HepG2 (cell line): Measurements from ENCODE around the gene RNF113A. TPM values are rescaled to one million over a fixed set of nuclear protein-coding genes. Genes with fewer than 3 reads are reported as not detected.

Source experiments
- ATF1 ChIP-seq: IDR thresholded peaks from 2 replicates; pipeline ENCODE4 v1.6.1; 2016; ENCODE audit warnings: mild to moderate bottlenecking, control low read depth
- CREB1 ChIP-seq, 2 experiments: fragments of 450-650 bp in 1 of 2; IDR thresholded peaks; 2 replicates each; pipeline ENCODE4 v1.6.1; 2016 to 2017; ENCODE audit warnings: control low read depth in 1 of 2, mild to moderate bottlenecking in 1 of 2, missing compliant biosample characterization in 1 of 2, missing genetic modification characterization in 1 of 2
- CREM ChIP-seq, 2 experiments: sonication (generic) in 1 of 2; formaldehyde crosslinking in 1 of 2; IDR thresholded peaks; 2 replicates each; pipeline versions ENCODE4 v1.4.0 to v1.6.1; 2016 to 2020; ENCODE audit warnings: antibody characterized with exemption in 1 of 2, mild to moderate bottlenecking in 1 of 2, missing genetic modification reagents in 1 of 2
- FOXA3 ChIP-seq: IDR thresholded peaks from 2 replicates; pipeline ENCODE4 v1.6.1; 2016; ENCODE audit warnings: missing genetic modification reagents, missing compliant biosample characterization
- FOXJ3 ChIP-seq: sonication (generic); formaldehyde crosslinking; IDR thresholded peaks from 2 replicates; pipeline ENCODE4 v1.4.0; 2020; ENCODE audit warnings: missing genetic modification reagents, mild to moderate bottlenecking, borderline replicate concordance
- GFI1 ChIP-seq: sonication (generic); formaldehyde crosslinking; IDR thresholded peaks from 2 replicates; pipeline ENCODE4 v1.5.0; 2020; ENCODE audit warnings: missing genetic modification reagents, mild to moderate bottlenecking, borderline replicate concordance
- HNF4A ChIP-seq: sonication (generic); formaldehyde crosslinking; IDR thresholded peaks from 2 replicates; pipeline ENCODE4 v1.4.0; 2020; ENCODE audit warnings: missing genetic modification reagents
- KLF16 ChIP-seq, 2 experiments: sonication (generic) in 1 of 2; formaldehyde crosslinking in 1 of 2; IDR thresholded peaks; 2 replicates each; pipeline versions ENCODE4 v1.6.1 to v1.8.0; 2016 to 2023; ENCODE audit warnings: missing genetic modification reagents in 2 of 2, missing compliant biosample characterization in 1 of 2
- MBD4 ChIP-seq: IDR thresholded peaks from 2 replicates; pipeline ENCODE4 v1.6.1; 2012; ENCODE audit warnings: low read length, inconsistent platforms, borderline replicate concordance
- MXI1 ChIP-seq: IDR thresholded peaks from 3 replicates; pipeline ENCODE4 v1.6.1; 2012; ENCODE audit warnings: low read depth, low read length, inconsistent platforms, borderline replicate concordance
- NFYC ChIP-seq: IDR thresholded peaks from 2 replicates; pipeline ENCODE4 v1.6.1; 2016; ENCODE audit warnings: missing genetic modification reagents, missing compliant biosample characterization
- NR2C2 ChIP-seq: sonication (generic); formaldehyde crosslinking; IDR thresholded peaks from 2 replicates; pipeline ENCODE4 v1.4.0; 2020; ENCODE audit warnings: missing genetic modification reagents, mild to moderate bottlenecking, moderate library complexity, borderline replicate concordance
- ONECUT2 ChIP-seq: sonication (generic); formaldehyde crosslinking; IDR thresholded peaks from 2 replicates; pipeline ENCODE4 v1.4.0; 2020; ENCODE audit warnings: missing genetic modification reagents
- PHF8 ChIP-seq: sonication (generic); formaldehyde crosslinking; IDR thresholded peaks from 2 replicates; pipeline ENCODE4 v1.5.0; 2020; ENCODE audit warnings: missing genetic modification reagents
- RBFOX2 ChIP-seq: fragments of 200-400 bp; formaldehyde crosslinking; IDR thresholded peaks from 2 replicates; pipeline ENCODE4 v1.6.1; 2017; ENCODE audit warnings: low read depth, mild to moderate bottlenecking, low read length
- RFXAP ChIP-seq: sonication (generic); formaldehyde crosslinking; IDR thresholded peaks from 2 replicates; pipeline ENCODE4 v1.4.0; 2020; ENCODE audit warnings: missing genetic modification reagents, borderline replicate concordance
- TAF1 ChIP-seq: sonication (generic); formaldehyde crosslinking; IDR thresholded peaks from 2 replicates; pipeline ENCODE4 v1.4.0; 2020; ENCODE audit warnings: missing genetic modification reagents
- TEAD3 ChIP-seq: optimal IDR thresholded peaks from 2 replicates; pipeline ENCODE3; 2016; ENCODE audit warnings: borderline replicate concordance
- ZNF430 ChIP-seq: sonication (generic); formaldehyde crosslinking; IDR thresholded peaks from 2 replicates; pipeline ENCODE4 v1.9.0; 2021; ENCODE audit warnings: mild to moderate bottlenecking, missing genetic modification reagents
- polyA plus RNA-seq, 8 experiments: library from polyadenylated mRNA; depleted of rRNA in 3 of 8; stranded (reverse) in 7 of 8; unstranded in 1 of 8; fragments of >200 nt; fragmentation: Illumina TruSeq in 4 of 8; extraction: Trizol in 4 of 8; gene quantifications; 2 replicates each; pipeline versions ENCODE4 v1.2.1 to v1.2.3, GENCODE V29; 2011 to 2016; ENCODE audit warnings: low read depth in 4 of 8, missing spikeins in 1 of 8, mixed read lengths in 1 of 8; ENCODE audit not compliant: insufficient read depth in 1 of 8
- total RNA-seq, 5 experiments: library from RNA; depleted of rRNA; stranded (reverse); fragments of >200 nt; fragmentation: Illumina TruSeq; extraction: Trizol; gene quantifications; 2 replicates each; pipeline ENCODE4 v1.2.3, GENCODE V29; 2016; ENCODE audit warnings: low read depth in 1 of 5
- TF ChIP-seq, protein P1 (sequence below): sonication (generic); formaldehyde crosslinking; IDR thresholded peaks from 2 replicates; pipeline ENCODE4 v1.8.0; 2022; ENCODE audit warnings: mild to moderate bottlenecking, missing genetic modification reagents, borderline replicate concordance
- TF ChIP-seq, protein P2 (sequence below): sonication (generic); formaldehyde crosslinking; conservative IDR thresholded peaks from 2 replicates; pipeline ENCODE4 v1.4.0; 2020; ENCODE audit warnings: mild to moderate bottlenecking, missing genetic modification reagents, moderate library complexity
- TF ChIP-seq, protein P3 (sequence below): IDR thresholded peaks from 2 replicates; pipeline ENCODE4 v1.6.1; 2018; ENCODE audit warnings: missing genetic modification reagents

Gene RNF113A
- total and polyA plus RNA-seq, 2 of the 13 experiments (the other 11 are each of a cell fraction or from before 2014, with no cell fraction given) = 14.0 to 15.4 TPM

DNA sequence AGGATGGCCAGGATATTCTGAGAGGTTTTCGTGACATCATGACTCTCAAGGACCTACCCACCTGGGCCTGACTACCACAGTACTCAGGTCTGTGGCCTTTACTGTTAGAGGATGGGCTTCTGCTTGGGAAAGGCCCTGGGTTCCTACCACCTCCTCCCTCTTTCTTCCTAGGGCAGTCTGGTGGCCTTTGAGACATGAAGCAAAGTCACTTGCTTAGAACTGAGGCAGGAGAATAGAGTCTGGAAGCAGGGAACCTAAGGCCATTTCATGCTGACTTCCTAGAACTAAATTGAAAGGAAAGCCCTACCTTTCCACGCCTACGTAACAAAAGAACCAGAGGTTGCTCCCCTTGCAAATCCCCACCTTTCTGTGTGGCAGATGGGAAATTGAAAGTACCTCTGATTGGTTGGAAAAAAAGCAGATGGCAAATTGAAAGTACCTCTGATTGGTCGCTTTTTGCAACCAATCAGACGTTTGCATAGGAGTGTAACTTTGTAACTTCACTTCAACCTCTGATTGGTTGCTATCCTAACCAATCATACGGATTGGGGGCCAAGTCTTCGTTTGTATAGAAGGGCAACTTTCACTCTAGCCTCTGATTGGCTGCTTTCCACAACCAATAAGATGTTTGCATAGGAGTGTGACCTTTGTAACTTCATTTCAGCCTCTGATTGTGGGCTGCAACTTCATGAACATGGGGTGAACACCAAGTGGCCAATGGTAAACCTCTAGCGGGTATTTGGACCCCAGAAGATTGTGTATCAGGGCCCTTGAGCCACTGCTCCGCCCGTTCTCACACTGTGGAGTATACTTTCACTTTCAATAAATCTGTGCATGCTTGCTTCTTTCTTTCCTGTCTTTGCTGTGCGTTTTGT, 14.3 kb upstream of the RNF113A start (continued):
- no peak for TF ChIP-seq ONECUT2 (CRISPR knock-in tag)
- no peak for TF ChIP-seq RBFOX2
- no peak for TF ChIP-seq NR2C2 (CRISPR knock-in tag)
- peak; percentile 91 for TF ChIP-seq RFXAP (CRISPR knock-in tag)
- TF ChIP-seq GFI1 (CRISPR knock-in tag) = peak; percentile 87
- TF ChIP-seq NFYC (CRISPR knock-in tag) = peak; percentile 95
- TF ChIP-seq MXI1 = peak; percentile 32; the same call in 1 of the 3 replicates
- TF ChIP-seq, protein P1, sequence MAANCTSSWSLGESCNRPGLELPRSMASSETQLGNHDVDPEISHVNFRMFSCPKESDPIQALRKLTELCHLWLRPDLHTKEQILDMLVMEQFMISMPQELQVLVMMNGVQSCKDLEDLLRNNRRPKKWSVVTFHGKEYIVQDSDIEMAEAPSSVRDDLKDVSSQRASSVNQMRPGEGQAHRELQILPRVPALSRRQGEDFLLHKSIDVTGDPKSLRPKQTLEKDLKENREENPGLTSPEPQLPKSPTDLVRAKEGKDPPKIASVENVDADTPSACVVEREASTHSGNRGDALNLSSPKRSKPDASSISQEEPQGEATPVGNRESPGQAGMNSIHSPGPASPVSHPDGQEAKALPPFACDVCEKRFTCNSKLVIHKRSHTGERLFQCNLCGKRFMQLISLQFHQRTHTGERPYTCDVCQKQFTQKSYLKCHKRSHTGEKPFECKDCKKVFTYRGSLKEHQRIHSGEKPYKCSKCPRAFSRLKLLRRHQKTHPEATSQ (CRISPR knock-in tag) = no peak
- no peak for TF ChIP-seq ZNF430
- TF ChIP-seq, protein P2, sequence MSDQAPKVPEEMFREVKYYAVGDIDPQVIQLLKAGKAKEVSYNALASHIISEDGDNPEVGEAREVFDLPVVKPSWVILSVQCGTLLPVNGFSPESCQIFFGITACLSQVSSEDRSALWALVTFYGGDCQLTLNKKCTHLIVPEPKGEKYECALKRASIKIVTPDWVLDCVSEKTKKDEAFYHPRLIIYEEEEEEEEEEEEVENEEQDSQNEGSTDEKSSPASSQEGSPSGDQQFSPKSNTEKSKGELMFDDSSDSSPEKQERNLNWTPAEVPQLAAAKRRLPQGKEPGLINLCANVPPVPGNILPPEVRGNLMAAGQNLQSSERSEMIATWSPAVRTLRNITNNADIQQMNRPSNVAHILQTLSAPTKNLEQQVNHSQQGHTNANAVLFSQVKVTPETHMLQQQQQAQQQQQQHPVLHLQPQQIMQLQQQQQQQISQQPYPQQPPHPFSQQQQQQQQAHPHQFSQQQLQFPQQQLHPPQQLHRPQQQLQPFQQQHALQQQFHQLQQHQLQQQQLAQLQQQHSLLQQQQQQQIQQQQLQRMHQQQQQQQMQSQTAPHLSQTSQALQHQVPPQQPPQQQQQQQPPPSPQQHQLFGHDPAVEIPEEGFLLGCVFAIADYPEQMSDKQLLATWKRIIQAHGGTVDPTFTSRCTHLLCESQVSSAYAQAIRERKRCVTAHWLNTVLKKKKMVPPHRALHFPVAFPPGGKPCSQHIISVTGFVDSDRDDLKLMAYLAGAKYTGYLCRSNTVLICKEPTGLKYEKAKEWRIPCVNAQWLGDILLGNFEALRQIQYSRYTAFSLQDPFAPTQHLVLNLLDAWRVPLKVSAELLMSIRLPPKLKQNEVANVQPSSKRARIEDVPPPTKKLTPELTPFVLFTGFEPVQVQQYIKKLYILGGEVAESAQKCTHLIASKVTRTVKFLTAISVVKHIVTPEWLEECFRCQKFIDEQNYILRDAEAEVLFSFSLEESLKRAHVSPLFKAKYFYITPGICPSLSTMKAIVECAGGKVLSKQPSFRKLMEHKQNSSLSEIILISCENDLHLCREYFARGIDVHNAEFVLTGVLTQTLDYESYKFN = peak; percentile 28; the same call in 1 of the 2 replicates
- TF ChIP-seq CREM (IDR thresholded peaks at IDR 0.05) = peak; percentile 44; the same call in 1 of the 2 replicates
- no peak for TF ChIP-seq CREM (CRISPR knock-in tag; IDR thresholded peaks at IDR 0.05)
- TF ChIP-seq TEAD3 (CRISPR knock-in tag) = peak; percentile 25
- TF ChIP-seq FOXJ3 = no peak
- peak; percentile 53; the same call in 1 of the 2 replicates for TF ChIP-seq PHF8 (CRISPR knock-in tag)
- TF ChIP-seq, protein P3, sequence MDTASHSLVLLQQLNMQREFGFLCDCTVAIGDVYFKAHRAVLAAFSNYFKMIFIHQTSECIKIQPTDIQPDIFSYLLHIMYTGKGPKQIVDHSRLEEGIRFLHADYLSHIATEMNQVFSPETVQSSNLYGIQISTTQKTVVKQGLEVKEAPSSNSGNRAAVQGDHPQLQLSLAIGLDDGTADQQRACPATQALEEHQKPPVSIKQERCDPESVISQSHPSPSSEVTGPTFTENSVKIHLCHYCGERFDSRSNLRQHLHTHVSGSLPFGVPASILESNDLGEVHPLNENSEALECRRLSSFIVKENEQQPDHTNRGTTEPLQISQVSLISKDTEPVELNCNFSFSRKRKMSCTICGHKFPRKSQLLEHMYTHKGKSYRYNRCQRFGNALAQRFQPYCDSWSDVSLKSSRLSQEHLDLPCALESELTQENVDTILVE = no peak
- no peak for TF ChIP-seq MBD4
- TF ChIP-seq ATF1 (CRISPR knock-in tag) = peak; percentile 62; the same call in 1 of the 2 replicates
- TF ChIP-seq FOXA3 (CRISPR knock-in tag) = 0 out of 2 replicates have a peak, but pooled peaks have one; percentile 20
- peak; percentile 52 for TF ChIP-seq HNF4A
- TF ChIP-seq CREB1 (IDR thresholded peaks at IDR 0.05) = peak; percentile 54
- TF ChIP-seq CREB1 (CRISPR knock-in tag; IDR thresholded peaks at IDR 0.05) = peak; percentile 78
- peak; percentile 47; the same call in 1 of the 2 replicates for TF ChIP-seq TAF1
- 0 out of 4 replicates have a peak, but pooled peaks of 1 of the 2 experiments have one; percentile 22 for TF ChIP-seq KLF16 (CRISPR knock-in tag; IDR thresholded peaks at IDR 0.05)
